ENCODE results near the gene SCYGR2. TPM values are rescaled to one million over a fixed set of nuclear protein-coding genes. Genes with fewer than 3 reads are reported as not detected.

SCYGR2 gene
- total and polyA plus RNA-seq, 7 experiments from 2014 or later = not detected

DNA sequence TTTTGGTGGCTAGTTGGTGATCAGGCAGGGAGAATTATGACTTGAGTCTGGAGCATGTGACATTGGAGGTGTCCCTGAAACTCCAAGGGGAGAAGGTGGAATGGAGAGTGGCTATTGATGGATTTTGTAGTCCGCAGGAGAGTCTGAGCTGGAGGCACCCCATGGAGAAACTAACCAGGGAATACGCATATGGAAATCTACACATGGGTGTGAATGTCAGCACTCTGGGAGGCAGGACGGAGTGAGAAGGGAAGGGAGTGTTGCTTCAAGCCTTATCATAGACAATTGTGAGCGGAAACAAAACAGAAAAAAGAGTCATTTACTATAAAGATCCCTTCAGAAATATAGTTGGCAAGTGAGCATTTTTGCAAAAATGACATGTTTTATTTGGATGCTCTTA lies 17.9 kb downstream of the SCYGR2 start:
- no peak for ATAC-seq
- H3K27me3 Mint-ChIP-seq = peaks cover 6 to 36% (median 14%) of the 10 kb centered on the region in 5 donors

DNA sequence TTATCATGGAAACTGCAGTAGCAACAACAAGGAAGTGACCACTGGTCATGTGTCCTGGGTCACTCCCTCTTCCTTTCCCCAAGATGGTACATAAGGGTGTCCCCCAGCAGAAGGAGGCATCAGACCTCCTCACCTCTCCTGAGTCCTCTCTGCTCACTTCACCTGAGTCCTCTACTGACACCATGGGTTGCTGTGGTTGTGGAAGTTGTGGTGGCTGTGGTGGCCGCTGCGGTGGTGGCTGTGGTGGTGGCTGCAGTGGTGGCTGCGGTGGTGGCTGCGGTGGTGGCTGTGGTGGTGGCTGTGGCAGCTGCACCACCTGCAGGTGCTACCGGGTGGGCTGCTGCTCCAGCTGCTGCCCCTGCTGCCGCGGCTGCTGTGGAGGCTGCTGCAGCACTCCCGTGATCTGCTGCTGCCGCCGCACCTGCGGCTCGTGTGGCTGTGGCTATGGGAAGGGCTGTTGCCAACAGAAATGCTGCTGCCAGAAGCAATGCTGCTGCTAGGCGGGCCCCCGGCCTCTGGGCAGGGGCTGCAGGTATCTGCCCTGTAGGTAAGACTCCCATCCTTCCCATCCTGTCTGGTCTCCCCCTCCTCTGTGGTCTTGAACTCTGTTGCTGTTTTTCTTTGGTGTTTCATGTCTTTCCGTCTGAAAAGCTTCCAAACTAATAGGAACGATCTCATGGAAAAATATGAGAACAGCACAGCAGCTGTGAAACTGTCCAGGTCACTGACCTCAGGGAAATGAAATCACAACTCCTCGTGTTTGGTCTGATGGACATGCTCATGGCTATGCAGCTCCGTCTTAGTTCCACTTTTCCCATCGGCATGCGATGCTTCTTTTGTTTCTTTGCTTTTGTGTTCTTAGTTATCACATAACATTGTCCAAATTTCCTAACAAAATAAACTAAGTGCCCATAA lies 18.9 kb downstream of the SCYGR2 start, which contains the start of gene SCYGR4:
Gene SCYGR4, plus strand, starts transcription at position 183 of the 915 bp plus-strand sequence. Its CDS starts 0 bp downstream, at position 183.
- no peaks in the 10 kb centered on the region for H3K9me3 ChIP-seq (ENCODE audit: control insufficient read depth in 2 of 3, low read length in 3 of 3)
- H3K4me1 ChIP-seq (ENCODE audit: control insufficient read depth in 2 of 2, insufficient read depth in 2 of 2, low read length in 2 of 2) = no peaks in the 10 kb centered on the region
- Mint-ChIP-seq H3K27ac (no peak within 1 kb of the TSS), H3K4me3 (no peak within 1 kb of the TSS), H3K4me1 (no peaks in the 10 kb centered on the region), H3K9me3 (peaks cover 0 to 2% (median 0%) of the 10 kb centered on the region in 11 donors), H3K36me3 (no peaks in the 10 kb centered on the region), H3K27me3 (peaks cover 0 to 29% (median 10%) of the 10 kb centered on the region in 5 donors)
- H3K36me3 ChIP-seq (ENCODE audit: control insufficient read depth in 2 of 3, insufficient read depth in 3 of 3, low read length in 3 of 3) = no peaks in the 10 kb centered on the region
- H3K27ac ChIP-seq (ENCODE audit: low read depth, low read length) = no peak within 1 kb of the TSS
- no peak for DNase-seq
- CTCF ChIA-PET = no interaction called here
- intact Hi-C loops (cut with micrococcal nuclease) = no loop called here
- H3K27me3 ChIP-seq (ENCODE audit: control insufficient read depth in 2 of 2, insufficient read depth in 2 of 2, low read length in 2 of 2) = no peaks in the 10 kb centered on the region
- no peak within 1 kb of the TSS for H3K4me3 ChIP-seq (ENCODE audit: low read length)
- no peak for ATAC-seq
- POLR2A ChIA-PET = no interaction called here

More for the DNA sequence above, 17.9 kb downstream of the SCYGR2 start:
- Mint-ChIP-seq H3K4me1 (no peaks in the 10 kb centered on the region), H3K27ac (no peak overlapping the region), H3K36me3 (no peaks in the 10 kb centered on the region), H3K9me3 (peaks cover 0 to 2% (median 0%) of the 10 kb centered on the region in 11 donors), H3K4me3 (no peak overlapping the region)
- DNase-seq = no peak
- H3K9me3 ChIP-seq (ENCODE audit: control insufficient read depth in 2 of 3, low read length in 3 of 3) = no peaks in the 10 kb centered on the region
- intact Hi-C loops (cut with micrococcal nuclease) = no loop called here
- H3K36me3 ChIP-seq (ENCODE audit: control insufficient read depth in 2 of 3, insufficient read depth in 3 of 3, low read length in 3 of 3) = no peaks in the 10 kb centered on the region
- CTCF ChIA-PET = no interaction called here
- no peak overlapping the region for H3K4me3 ChIP-seq (ENCODE audit: low read length)
- no peaks in the 10 kb centered on the region for H3K27me3 ChIP-seq (ENCODE audit: control insufficient read depth in 2 of 2, insufficient read depth in 2 of 2, low read length in 2 of 2)
- no peaks in the 10 kb centered on the region for H3K4me1 ChIP-seq (ENCODE audit: control insufficient read depth in 2 of 2, insufficient read depth in 2 of 2, low read length in 2 of 2)
- POLR2A ChIA-PET = no interaction called here
- no peak overlapping the region for H3K27ac ChIP-seq (ENCODE audit: low read depth, low read length)

DNA sequence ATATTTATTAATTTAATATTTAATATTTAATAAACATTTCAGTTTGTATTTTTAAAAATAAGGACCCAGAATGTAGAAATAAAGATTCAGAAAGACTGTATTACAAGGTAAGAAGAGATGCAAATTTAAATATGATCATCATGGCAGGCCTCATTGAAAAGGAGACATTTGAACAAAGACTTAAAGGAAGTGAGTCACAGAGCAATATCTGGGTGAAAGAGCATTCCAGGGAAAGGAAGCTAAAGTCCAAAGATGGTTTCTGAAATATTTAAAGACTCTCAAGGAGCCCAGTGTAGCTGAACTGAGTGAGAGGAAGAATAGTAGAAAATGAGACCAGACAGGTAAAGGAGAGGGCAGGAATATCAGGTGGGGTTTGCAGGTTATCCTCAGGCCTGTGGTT lies 24.5 kb downstream of the SCYGR2 start:
- H3K4me3 ChIP-seq (ENCODE audit: low read length) = no peak overlapping the region
- DNase-seq = no peak
- CTCF ChIA-PET = no interaction called here
- H3K36me3 Mint-ChIP-seq = no peaks in the 10 kb centered on the region
- H3K36me3 ChIP-seq (ENCODE audit: control insufficient read depth in 2 of 3, insufficient read depth in 3 of 3, low read length in 3 of 3) = no peaks in the 10 kb centered on the region
- no peaks in the 10 kb centered on the region for H3K9me3 ChIP-seq (ENCODE audit: control insufficient read depth in 2 of 3, low read length in 3 of 3)
- peaks cover 0 to 4% (median 0%) of the 10 kb centered on the region in 11 donors for H3K9me3 Mint-ChIP-seq
- no peak overlapping the region for H3K27ac Mint-ChIP-seq
- peaks cover 0 to 11% (median 1%) of the 10 kb centered on the region in 5 donors for H3K27me3 Mint-ChIP-seq
- no peaks in the 10 kb centered on the region for H3K4me1 Mint-ChIP-seq
- ATAC-seq = no peak
- no peaks in the 10 kb centered on the region for H3K27me3 ChIP-seq (ENCODE audit: control insufficient read depth in 2 of 2, insufficient read depth in 2 of 2, low read length in 2 of 2)
- intact Hi-C loops (cut with micrococcal nuclease) = no loop called here
- no peak overlapping the region for H3K27ac ChIP-seq (ENCODE audit: low read depth, low read length)
- no peaks in the 10 kb centered on the region for H3K4me1 ChIP-seq (ENCODE audit: control insufficient read depth in 2 of 2, insufficient read depth in 2 of 2, low read length in 2 of 2)
- POLR2A ChIA-PET = no interaction called here
- H3K4me3 Mint-ChIP-seq = no peak overlapping the region

DNA sequence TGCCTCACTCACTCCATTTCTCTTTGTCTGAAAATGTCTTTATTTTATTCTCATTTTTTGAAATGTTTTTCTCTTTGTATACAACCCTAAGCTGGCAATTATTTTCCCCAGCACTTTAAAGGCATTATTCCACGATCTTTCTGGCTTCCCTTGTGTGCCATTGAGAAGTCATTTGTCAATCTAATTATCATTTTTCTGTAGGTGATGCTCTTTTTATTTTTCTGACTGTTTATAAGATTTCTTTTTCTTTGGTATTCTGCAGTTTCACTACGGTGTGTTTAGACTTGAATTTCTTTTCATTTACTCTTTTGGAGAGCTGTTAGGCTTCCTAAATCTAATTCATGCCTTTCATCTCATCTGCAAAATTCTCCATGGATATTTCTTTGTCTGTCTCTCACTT lies 26.7 kb downstream of the SCYGR2 start:
- ATAC-seq = no peak

DNA sequence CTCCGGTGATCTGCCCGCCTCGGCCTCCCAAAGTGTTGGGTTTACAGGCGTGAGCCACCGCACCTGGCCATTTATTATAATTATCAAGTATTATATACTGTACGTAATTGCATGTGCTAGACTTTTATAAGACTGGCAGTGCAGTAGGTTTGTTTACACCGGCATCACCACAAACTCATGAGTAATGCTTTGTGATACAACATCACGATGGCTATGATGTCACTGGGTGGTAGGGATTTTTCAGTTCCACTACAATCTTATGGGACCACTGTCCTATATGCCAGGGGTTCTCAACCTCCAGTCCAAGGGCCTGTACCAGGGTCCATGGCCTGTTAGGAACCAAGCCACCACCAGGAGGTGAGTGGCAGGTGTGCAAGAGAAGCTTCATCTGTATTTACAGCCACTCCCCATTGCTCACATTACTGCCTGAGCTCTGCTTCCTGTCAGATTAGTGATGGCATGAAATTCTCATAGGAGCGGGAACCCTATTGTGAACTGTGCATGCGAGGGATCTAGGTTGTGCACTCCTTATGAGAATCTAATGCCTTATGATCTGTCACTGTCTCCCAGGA lies 28.0 kb downstream of the SCYGR2 start:
- Mint-ChIP-seq H3K4me1 (no peaks in the 10 kb centered on the region), H3K27me3 (peaks cover 0 to 18% (median 9%) of the 10 kb centered on the region in 5 donors), H3K4me3 (no peak overlapping the region), H3K36me3 (no peaks in the 10 kb centered on the region), H3K27ac (no peak overlapping the region), H3K9me3 (peaks cover 0 to 2% (median 0%) of the 10 kb centered on the region in 11 donors)
- POLR2A ChIA-PET = no interaction called here
- intact Hi-C loops (cut with micrococcal nuclease) = no loop called here
- H3K9me3 ChIP-seq (ENCODE audit: control insufficient read depth in 2 of 3, low read length in 3 of 3) = no peaks in the 10 kb centered on the region
- H3K4me3 ChIP-seq (ENCODE audit: low read length) = no peak overlapping the region
- ATAC-seq (no peak), DNase-seq (no peak)
- H3K4me1 ChIP-seq (ENCODE audit: control insufficient read depth in 2 of 2, insufficient read depth in 2 of 2, low read length in 2 of 2) = no peaks in the 10 kb centered on the region
- no peaks in the 10 kb centered on the region for H3K36me3 ChIP-seq (ENCODE audit: control insufficient read depth in 2 of 3, insufficient read depth in 3 of 3, low read length in 3 of 3)
- H3K27ac ChIP-seq (ENCODE audit: low read depth, low read length) = no peak overlapping the region
- H3K27me3 ChIP-seq (ENCODE audit: control insufficient read depth in 2 of 2, insufficient read depth in 2 of 2, low read length in 2 of 2) = no peaks in the 10 kb centered on the region
- CTCF ChIA-PET = interaction anchor here (0.6 kb wide), 1 partner anchor 1441 kb away, joined by 3 read pairs; no protein-coding TSS in a partner anchor

More for the DNA sequence above, 26.7 kb downstream of the SCYGR2 start:
- no peaks in the 10 kb centered on the region for H3K36me3 Mint-ChIP-seq
- H3K4me1 Mint-ChIP-seq = no peaks in the 10 kb centered on the region
- H3K27ac Mint-ChIP-seq = no peak overlapping the region
- CTCF ChIA-PET = no interaction called here
- Histone ChIP-seq H3K4me3 (ENCODE audit: low read length) (no peak overlapping the region), H3K4me1 (ENCODE audit: control insufficient read depth in 2 of 2, insufficient read depth in 2 of 2, low read length in 2 of 2) (no peaks in the 10 kb centered on the region), H3K9me3 (ENCODE audit: control insufficient read depth in 2 of 3, low read length in 3 of 3) (no peaks in the 10 kb centered on the region), H3K27ac (ENCODE audit: low read depth, low read length) (no peak overlapping the region), H3K27me3 (ENCODE audit: control insufficient read depth in 2 of 2, insufficient read depth in 2 of 2, low read length in 2 of 2) (no peaks in the 10 kb centered on the region), H3K36me3 (ENCODE audit: control insufficient read depth in 2 of 3, insufficient read depth in 3 of 3, low read length in 3 of 3) (no peaks in the 10 kb centered on the region)
- H3K4me3 Mint-ChIP-seq = no peak overlapping the region
- intact Hi-C loops (cut with micrococcal nuclease) = no loop called here
- H3K27me3 Mint-ChIP-seq = peaks cover 0 to 13% (median 8%) of the 10 kb centered on the region in 5 donors
- DNase-seq = no peak
- H3K9me3 Mint-ChIP-seq = peaks cover 0 to 2% (median 0%) of the 10 kb centered on the region in 11 donors
- POLR2A ChIA-PET = no interaction called here

DNA sequence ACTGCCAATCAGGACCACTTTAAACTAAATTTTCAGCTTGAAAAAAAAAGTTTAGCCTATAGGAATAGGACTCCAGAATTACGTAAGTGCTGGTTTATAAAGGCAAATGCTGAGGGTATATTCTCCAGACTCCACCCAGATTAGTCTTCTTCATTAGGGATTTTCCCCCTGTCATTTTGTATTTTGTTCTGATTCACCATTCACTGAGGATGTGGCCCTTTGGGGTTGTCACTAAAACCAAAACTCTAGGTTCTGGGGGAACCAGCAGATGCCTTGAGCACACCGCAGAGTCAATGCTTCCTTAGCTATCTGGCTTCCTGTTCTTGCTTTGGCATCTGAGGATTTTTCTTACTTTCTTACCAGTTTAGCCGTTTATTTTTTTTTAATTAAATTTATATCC lies 29.1 kb downstream of the SCYGR2 start:
- Mint-ChIP-seq H3K27ac (no peak overlapping the region), H3K36me3 (no peaks in the 10 kb centered on the region), H3K27me3 (peaks cover 0 to 18% (median 9%) of the 10 kb centered on the region in 5 donors), H3K9me3 (peaks cover 0 to 2% (median 0%) of the 10 kb centered on the region in 11 donors), H3K4me1 (no peaks in the 10 kb centered on the region), H3K4me3 (no peak overlapping the region)
- H3K9me3 ChIP-seq (ENCODE audit: control insufficient read depth in 2 of 3, low read length in 3 of 3) = no peaks in the 10 kb centered on the region
- H3K4me1 ChIP-seq (ENCODE audit: control insufficient read depth in 2 of 2, insufficient read depth in 2 of 2, low read length in 2 of 2) = no peaks in the 10 kb centered on the region
- no peaks in the 10 kb centered on the region for H3K36me3 ChIP-seq (ENCODE audit: control insufficient read depth in 2 of 3, insufficient read depth in 3 of 3, low read length in 3 of 3)
- intact Hi-C loops (cut with micrococcal nuclease) = no loop called here
- no peak for DNase-seq
- no peak overlapping the region for H3K4me3 ChIP-seq (ENCODE audit: low read length)
- no peak for ATAC-seq
- no peak overlapping the region for H3K27ac ChIP-seq (ENCODE audit: low read depth, low read length)
- ChIA-PET POLR2A (no interaction called here), CTCF (no interaction called here)
- no peaks in the 10 kb centered on the region for H3K27me3 ChIP-seq (ENCODE audit: control insufficient read depth in 2 of 2, insufficient read depth in 2 of 2, low read length in 2 of 2)
